Fibroblast of villous mesenchyme (primary cell): Measurements from ENCODE around the gene TMC5. TPM values are rescaled to one million over a fixed set of nuclear protein-coding genes. Genes with fewer than 3 reads are reported as not detected.

ENCODE experiments used
- DNase-seq: peaks from one replicate; pipeline ENCODE4 v3.0.0-alpha.2; 2010; ENCODE audit warnings: low read depth
- H3K4me3 ChIP-seq: 2 replicates; pipeline ENCODE4 v1.5.1; 2011; ENCODE audit warnings: low read depth, mild to moderate bottlenecking, low read length
- total RNA-seq: library from RNA; depleted of rRNA; stranded (reverse); fragments of >200 nt; gene quantifications from 2 replicates; pipeline ENCODE4 v1.2.3, GENCODE V29; 2012
- TF ChIP-seq, protein P1 (sequence below): IDR thresholded peaks from 2 replicates; pipeline ENCODE4 v1.5.1; 2012; ENCODE audit warnings: low read depth, mild to moderate bottlenecking, low read length; ENCODE audit not compliant: insufficient read depth

Gene TMC5
- total RNA-seq, 1 donor, result not detected

DNA sequence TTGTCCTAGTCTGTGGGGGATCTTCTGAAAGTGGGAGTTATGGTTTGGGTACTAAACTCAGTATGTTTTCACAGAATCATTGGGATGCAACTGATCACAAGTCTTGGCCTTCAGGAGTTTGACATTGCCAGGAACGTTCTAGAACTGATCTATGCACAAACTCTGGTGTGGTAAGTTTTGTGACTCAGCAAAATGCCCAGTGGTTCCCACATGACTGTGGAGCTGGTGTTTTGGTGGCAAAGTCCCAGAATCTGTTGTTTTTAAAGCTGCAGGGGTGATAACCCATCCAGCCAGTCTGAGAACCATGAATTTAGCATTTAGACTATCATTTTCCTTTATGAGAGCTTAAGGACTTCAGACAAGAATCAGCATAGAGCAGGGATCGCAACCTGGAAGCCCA lies 63.6 kb downstream of the TMC5 start:
- TF ChIP-seq, protein P1, sequence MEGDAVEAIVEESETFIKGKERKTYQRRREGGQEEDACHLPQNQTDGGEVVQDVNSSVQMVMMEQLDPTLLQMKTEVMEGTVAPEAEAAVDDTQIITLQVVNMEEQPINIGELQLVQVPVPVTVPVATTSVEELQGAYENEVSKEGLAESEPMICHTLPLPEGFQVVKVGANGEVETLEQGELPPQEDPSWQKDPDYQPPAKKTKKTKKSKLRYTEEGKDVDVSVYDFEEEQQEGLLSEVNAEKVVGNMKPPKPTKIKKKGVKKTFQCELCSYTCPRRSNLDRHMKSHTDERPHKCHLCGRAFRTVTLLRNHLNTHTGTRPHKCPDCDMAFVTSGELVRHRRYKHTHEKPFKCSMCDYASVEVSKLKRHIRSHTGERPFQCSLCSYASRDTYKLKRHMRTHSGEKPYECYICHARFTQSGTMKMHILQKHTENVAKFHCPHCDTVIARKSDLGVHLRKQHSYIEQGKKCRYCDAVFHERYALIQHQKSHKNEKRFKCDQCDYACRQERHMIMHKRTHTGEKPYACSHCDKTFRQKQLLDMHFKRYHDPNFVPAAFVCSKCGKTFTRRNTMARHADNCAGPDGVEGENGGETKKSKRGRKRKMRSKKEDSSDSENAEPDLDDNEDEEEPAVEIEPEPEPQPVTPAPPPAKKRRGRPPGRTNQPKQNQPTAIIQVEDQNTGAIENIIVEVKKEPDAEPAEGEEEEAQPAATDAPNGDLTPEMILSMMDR, result no peak
- no peak for DNase-seq
- no peak overlapping the region for H3K4me3 ChIP-seq

DNA sequence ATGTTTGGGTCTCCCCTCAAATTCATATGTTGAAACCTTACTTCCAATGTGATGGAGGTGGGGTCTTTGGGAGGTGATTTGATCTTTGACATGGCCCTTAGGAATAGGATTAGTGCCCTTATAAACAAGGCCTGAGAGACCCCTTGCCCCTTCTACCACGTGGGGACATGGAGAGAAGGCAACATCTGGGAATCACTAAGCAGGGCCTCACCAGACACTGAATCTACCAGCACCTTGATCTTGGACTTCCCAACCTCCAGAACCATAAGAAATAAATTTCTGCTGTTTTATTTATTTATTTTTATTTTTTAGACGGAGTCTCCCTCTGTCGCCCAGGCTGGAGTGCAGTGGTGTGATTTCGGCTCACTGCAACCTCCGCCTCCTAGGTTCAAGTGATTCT lies 64.1 kb downstream of the TMC5 start:
- no peak overlapping the region for H3K4me3 ChIP-seq
- DNase-seq, result no peak
- TF ChIP-seq, protein P1, result no peak

DNA sequence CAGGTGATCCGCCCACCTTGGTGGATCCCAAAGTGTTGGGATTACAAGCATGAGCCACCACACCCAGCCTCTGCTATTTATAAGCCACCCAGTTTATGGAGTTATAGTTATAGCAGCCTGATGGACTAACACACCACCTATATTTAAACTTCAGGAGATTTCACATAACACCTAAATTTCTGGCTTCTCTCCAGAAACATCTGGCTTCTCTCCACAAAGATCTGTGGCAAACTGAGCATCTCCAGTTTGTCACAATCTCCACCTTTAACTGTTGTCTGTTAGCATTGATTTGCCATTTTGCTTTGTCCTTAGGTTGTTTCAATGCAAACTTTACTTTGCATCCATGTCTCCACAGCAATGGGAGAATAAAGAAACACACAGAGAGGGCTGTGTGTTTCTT lies 64.6 kb downstream of the TMC5 start:
- TF ChIP-seq, protein P1, result no peak
- no peak overlapping the region for H3K4me3 ChIP-seq
- DNase-seq, result no peak

DNA sequence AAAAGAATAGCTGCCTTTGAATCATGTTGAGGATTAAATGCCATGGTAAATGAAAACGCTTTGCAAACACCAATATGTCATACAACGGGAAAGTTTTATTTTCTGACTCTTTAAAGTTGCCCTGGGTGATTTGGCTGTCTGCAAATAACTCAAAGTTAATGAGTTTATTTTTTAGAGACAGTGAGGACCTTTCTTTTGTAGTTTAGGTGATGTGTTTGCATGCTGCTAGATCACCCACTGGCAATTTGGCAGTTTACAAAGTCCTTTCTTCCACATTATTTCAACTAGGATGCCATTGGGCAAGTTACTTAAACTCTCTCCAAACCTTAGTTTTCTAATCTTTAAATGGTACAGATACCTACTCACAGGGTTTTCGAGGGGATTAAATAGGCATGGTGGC lies 66.4 kb downstream of the TMC5 start:
- no peak for DNase-seq
- no peak overlapping the region for H3K4me3 ChIP-seq
- TF ChIP-seq, protein P1, result no peak

DNA sequence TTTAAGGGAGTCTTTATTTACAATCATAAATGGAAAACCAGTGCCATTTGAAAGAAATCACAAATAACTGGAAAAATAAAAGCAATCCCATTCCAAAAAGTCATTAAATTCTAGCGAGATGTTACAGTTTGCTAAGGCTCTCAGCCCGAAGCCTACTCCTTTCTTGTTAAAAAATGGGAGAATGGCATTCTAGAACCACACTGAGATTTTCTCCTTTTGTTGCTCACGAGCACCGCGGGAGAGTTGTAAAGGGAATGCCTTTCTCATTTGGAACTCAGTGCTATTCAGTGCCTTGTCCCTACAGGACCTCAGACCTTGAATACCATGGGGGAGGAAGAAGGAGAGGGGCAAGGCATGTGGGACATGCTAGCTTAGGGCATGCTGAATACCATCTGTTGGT lies 67.9 kb downstream of the TMC5 start:
- DNase-seq, result no peak
- H3K4me3 ChIP-seq, result no peak overlapping the region
- TF ChIP-seq, protein P1, result no peak

DNA sequence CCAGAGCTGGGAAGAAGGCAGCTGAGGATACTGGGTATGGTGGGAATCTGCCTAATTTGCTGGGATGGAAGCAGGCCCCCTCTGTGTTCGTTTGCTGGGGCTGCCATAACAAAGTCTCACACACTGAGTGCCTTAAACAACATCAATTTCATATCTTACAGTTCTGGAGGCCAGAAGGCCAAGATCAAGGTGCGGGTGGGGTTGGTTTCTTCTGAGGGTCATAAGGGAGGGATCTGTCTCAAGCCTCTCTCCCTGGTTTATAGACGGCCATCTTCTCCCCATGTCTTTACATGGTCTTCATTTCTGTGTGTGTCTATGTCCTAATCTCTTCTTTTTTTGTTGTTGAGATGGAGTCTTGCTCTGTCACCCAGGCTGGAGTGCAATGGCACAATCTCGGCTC lies 68.4 kb downstream of the TMC5 start:
- TF ChIP-seq, protein P1, result no peak
- no peak overlapping the region for H3K4me3 ChIP-seq
- no peak for DNase-seq

DNA sequence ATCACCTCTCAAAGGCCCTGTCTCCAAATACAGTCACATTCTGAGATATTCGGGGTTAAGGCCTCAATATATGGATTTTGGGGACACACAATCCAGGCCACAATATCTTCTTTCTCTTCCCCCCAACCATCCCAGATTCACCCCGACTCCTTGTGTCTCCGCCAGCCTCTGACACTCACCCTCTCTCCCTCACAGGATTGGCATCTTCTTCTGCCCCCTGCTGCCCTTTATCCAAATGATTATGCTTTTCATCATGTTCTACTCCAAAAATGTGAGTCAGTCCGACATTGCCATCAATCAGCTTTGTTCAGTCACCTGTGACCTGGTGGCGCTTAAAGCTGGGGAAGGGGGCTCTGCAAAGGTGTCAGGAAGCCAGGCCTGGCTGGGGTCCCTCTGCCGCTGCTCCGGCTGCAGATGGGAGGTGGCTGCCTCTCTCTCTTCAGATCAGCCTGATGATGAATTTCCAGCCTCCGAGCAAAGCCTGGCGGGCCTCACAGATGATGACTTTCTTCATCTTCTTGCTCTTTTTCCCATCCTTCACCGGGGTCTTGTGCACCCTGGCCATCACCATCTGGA lies 69.2 kb downstream of the TMC5 start:
- TF ChIP-seq, protein P1, result no peak
- H3K4me3 ChIP-seq, result no peak overlapping the region
- no peak for DNase-seq
